Activated CD8-positive, alpha-beta memory T cell treated with anti-CD3 and anti-CD28 coated beads for 36 hours (primary cell): ENCODE data around the gene CD2AP. TPM values are rescaled to one million over a fixed set of nuclear protein-coding genes. Genes with fewer than 3 reads are reported as not detected.

Experiments
- CTCF ChIA-PET: fragments of 350-600 bp; sonication (Branson Sonifier 250); formaldehyde crosslinking; loops from one replicate; lab custom pipeline; 2021; ENCODE audit warnings: antibody characterized with exemption; lab: Charles Lee
- POLR2A ChIA-PET: fragments of 350-600 bp; sonication (Branson Sonifier 250); formaldehyde crosslinking; loops from one replicate; lab custom pipeline; 2021; ENCODE audit warnings: antibody characterized with exemption; lab: Charles Lee
- total RNA-seq, 2 experiments: library from RNA; stranded (reverse); gene quantifications; one replicate each; pipeline ENCODE4 v1.2.3, GENCODE V29; 2021

Gene CD2AP
- total RNA-seq, 2 experiments from 2014 or later = 28.6 to 29.3 TPM

GRCh38 chr6:47653706-47654105 lies 176.1 kb downstream of the CD2AP start:
- POLR2A ChIA-PET = no interaction called here
- CTCF ChIA-PET = no interaction called here

DNA sequence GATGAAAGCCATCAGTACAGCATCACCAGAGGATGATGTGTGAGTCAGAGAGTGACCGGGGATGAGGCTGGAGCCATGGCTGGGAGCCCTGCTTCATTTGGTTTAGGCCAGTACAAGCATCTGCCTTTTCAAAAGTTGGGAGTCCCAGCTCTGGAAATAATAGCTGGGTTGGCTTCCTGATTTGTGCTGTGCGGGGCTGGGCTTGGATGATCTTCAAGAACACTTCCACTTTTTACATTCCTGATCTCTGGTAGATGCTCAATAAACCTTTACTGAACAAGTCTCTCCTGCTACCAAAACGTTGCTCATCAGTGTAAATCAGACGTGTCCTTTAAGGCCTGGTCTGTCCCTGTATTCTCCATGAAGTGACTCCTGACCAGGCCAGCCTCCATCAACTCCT lies 176.7 kb downstream of the CD2AP start:
- ChIA-PET POLR2A (interaction anchor here (0.6 kb wide), 1 partner anchor 176 kb away, joined by 3 read pairs; no protein-coding TSS in a partner anchor), CTCF (no interaction called here)

- POLR2A ChIA-PET = no interaction called here
- CTCF ChIA-PET = interaction anchor here (0.7 kb wide), 1 partner anchor 11 kb away, joined by 3 read pairs; no protein-coding TSS in a partner anchor
Observed at GRCh38 chr6:47655719-47656595, 178.4 kb downstream of the CD2AP start.

GRCh38 chr6:47661960-47662359 lies 184.4 kb downstream of the CD2AP start:
- POLR2A ChIA-PET = no interaction called here
- CTCF ChIA-PET = no interaction called here

GRCh38 chr6:47663462-47664216 lies 186.1 kb downstream of the CD2AP start:
- ChIA-PET CTCF (no interaction called here), POLR2A (no interaction called here)

- CTCF ChIA-PET = interaction anchor here (0.7 kb wide), 1 partner anchor 46 kb away, joined by 3 read pairs; no protein-coding TSS in a partner anchor
- POLR2A ChIA-PET = no interaction called here
Observed at GRCh38 chr6:47665112-47665511, 187.5 kb downstream of the CD2AP start.

GRCh38 chr6:47669684-47670513 lies 192.3 kb downstream of the CD2AP start:
- CTCF ChIA-PET = no interaction called here
- POLR2A ChIA-PET = no interaction called here

- ChIA-PET CTCF (no interaction called here), POLR2A (no interaction called here)
Observed at GRCh38 chr6:47670851-47671250, 193.3 kb downstream of the CD2AP start.

DNA sequence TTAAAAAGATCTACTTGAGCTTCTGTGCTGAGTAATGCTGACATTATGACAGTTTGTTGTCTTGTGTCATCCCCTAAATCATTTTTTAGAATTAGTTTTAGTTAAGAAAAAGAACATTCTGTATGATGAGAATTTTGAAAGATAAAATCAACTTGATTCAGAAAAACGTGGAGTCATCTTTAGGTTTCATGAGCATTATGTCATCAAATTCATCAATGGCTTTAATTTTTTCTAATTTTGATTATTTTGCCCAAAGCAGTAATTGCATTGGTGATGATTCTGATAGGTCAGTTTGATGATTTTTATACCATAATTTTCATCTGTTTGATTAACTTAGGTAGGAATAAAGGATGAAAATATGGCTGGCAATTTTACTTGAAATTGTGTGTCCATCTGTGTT lies 194.2 kb downstream of the CD2AP start:
- ChIA-PET CTCF (no interaction called here), POLR2A (no interaction called here)

DNA sequence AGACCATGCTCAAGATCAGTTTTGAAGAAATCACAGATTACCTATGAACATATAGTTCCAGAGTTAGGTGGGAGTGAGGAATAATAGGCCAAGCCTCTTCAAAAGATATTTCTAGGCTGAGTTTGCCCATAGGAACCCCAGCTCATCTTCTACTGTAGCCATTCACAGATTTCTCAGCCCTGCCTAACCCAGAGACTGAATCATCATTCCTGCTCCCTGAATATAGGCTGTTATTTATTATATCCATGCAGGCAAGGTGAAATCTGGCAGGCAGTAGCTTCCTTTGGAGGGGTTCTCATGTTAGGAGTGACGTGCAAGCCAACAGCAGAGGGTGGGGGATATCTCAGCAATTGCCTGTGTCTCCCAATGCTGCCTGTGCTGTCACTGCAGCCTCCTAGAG lies 195.2 kb downstream of the CD2AP start:
- CTCF ChIA-PET = no interaction called here
- POLR2A ChIA-PET = no interaction called here

DNA sequence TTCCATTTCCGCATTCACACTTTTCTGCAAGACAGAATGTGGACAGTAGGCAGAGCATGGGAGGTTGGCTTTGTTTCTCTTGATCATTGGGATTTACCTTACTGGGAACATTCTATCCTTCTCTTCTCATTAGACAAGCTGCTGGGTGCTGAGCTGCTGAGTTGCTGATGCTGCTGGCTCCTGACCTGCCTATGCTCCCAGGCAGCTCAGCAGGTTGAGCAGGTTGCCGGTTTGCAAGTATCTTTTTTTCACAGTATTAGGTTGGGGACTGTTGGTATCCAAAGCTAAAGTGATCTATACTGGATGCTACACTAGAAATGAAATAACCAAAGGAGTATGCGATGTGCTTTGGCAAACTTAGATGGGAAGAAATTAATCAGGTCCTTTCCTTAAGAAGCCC lies 197.1 kb downstream of the CD2AP start:
- ChIA-PET POLR2A (no interaction called here), CTCF (no interaction called here)

Other genes starting within 250 kb of the CD2AP start
- 1 to 10 TPM; 2.0 to 2.3 TPM for gene TNFRSF21, start 167.9 kb upstream of the CD2AP start, total RNA-seq
- gene ADGRF4, start 220.8 kb downstream of the CD2AP start, total RNA-seq = not detected